IMR-90 (cell line): Measurements from ENCODE around the gene ABHD18. TPM values are rescaled to one million over a fixed set of nuclear protein-coding genes. Genes with fewer than 3 reads are reported as not detected.
A peak's percentile ranks its signal among the peaks of the same experiment; 100 is the strongest.

Experiments
- ATAC-seq: fragments of 200-7000 bp; cut with Tn5 transposase; 2 replicates; pipeline ENCODE4 v1.9.1; 2020; ENCODE audit warnings: low read depth, mild to moderate bottlenecking, moderate library complexity
- BruUV-seq: library from RNA; stranded (reverse); fragments of 400-500 nt; replicated peaks from 2 replicates; lab custom pipeline; 2021; lab: Mats Ljungman, UMichigan
- CTCF ChIA-PET: fragments of 300-600 bp; formaldehyde crosslinking; extraction: SDS; loops from one replicate; lab custom pipeline; 2021; ENCODE audit warnings: antibody characterized with exemption; lab: Yijun Ruan, JAX
- POLR2A ChIA-PET: fragments of 300-600 bp; sonication (Branson Sonifier 250); formaldehyde crosslinking; loops from one replicate; lab custom pipeline; 2022; ENCODE audit warnings: antibody characterized with exemption; ENCODE audit not compliant: unreplicated experiment; lab: Charles Lee
- DNase-seq: peaks from one replicate; pipeline ENCODE4 v3.0.0; 2013
- H2AFZ ChIP-seq: replicated peaks from 2 replicates; pipeline ENCODE3; 2013; ENCODE audit warnings: low read length, mild to moderate bottlenecking; ENCODE audit not compliant: poor library complexity
- H2AK5ac ChIP-seq: 2 replicates; pipeline ENCODE4 v1.6.1; 2013; ENCODE audit warnings: low read depth, low read length, inconsistent platforms
- H2AK9ac ChIP-seq: replicated peaks from 2 replicates; pipeline ENCODE3; 2013; ENCODE audit warnings: mild to moderate bottlenecking, low read depth, low read length, moderate library complexity; ENCODE audit not compliant: poor library complexity
- H2BK120ac ChIP-seq: 2 replicates; pipeline ENCODE4 v1.6.1; 2013; ENCODE audit warnings: low read depth, low read length, inconsistent platforms
- H2BK15ac ChIP-seq: 3 replicates; pipeline ENCODE4 v1.6.1; 2013; ENCODE audit warnings: low read depth, low read length, inconsistent platforms
- H2BK20ac ChIP-seq: 2 replicates; pipeline ENCODE4 v1.6.1; 2013; ENCODE audit warnings: low read depth, mild to moderate bottlenecking, inconsistent platforms, low read length, moderate library complexity
- H2BK5ac ChIP-seq: 2 replicates; pipeline ENCODE4 v1.6.1; 2013; ENCODE audit warnings: mild to moderate bottlenecking, low read depth, low read length, inconsistent platforms; ENCODE audit not compliant: poor library complexity, severe bottlenecking
- H3K14ac ChIP-seq: replicated peaks from 2 replicates; pipeline ENCODE4 v1.6.1; 2013; ENCODE audit warnings: low read depth, low read length, inconsistent platforms
- H3K18ac ChIP-seq: 2 replicates; pipeline ENCODE4 v1.6.1; 2013; ENCODE audit warnings: low read depth, low read length, control low read depth
- H3K23ac ChIP-seq: 2 replicates; pipeline ENCODE4 v1.6.1; 2013; ENCODE audit warnings: low read depth, low read length, inconsistent platforms
- H3K27ac ChIP-seq: 2 replicates; pipeline ENCODE4 v1.5.1; 2013; ENCODE audit warnings: mild to moderate bottlenecking, control low read depth, low read length; ENCODE audit not compliant: insufficient read depth
- H3K27me3 ChIP-seq: 2 replicates; pipeline ENCODE4 v1.6.1; 2013; ENCODE audit warnings: low read length; ENCODE audit not compliant: control insufficient read depth, insufficient read depth
- H3K36me3 ChIP-seq: 2 replicates; pipeline ENCODE4 v1.6.1; 2013; ENCODE audit warnings: low read length, mixed read lengths; ENCODE audit not compliant: control insufficient read depth, insufficient read depth
- H3K4ac ChIP-seq: 2 replicates; pipeline ENCODE4 v1.6.1; 2013; ENCODE audit warnings: low read depth, low read length, inconsistent platforms
- H3K4me1 ChIP-seq: 2 replicates; pipeline ENCODE4 v1.6.1; 2013; ENCODE audit warnings: low read length, mixed read lengths; ENCODE audit not compliant: control insufficient read depth, insufficient read depth
- H3K4me2 ChIP-seq: 2 replicates; pipeline ENCODE4 v1.6.1; 2013; ENCODE audit warnings: low read depth, mild to moderate bottlenecking, control low read depth, low read length, moderate library complexity
- H3K4me3 ChIP-seq: 2 replicates; pipeline ENCODE4 v1.5.1; 2013; ENCODE audit warnings: low read depth, mild to moderate bottlenecking, control low read depth, low read length, moderate library complexity; ENCODE audit not compliant: insufficient read depth
- H3K56ac ChIP-seq: 2 replicates; pipeline ENCODE4 v1.6.1; 2013; ENCODE audit warnings: low read length, inconsistent platforms; ENCODE audit not compliant: insufficient read depth; ENCODE audit errors: extremely low read depth
- H3K79me1 ChIP-seq, 2 experiments: 2 replicates each; pipeline ENCODE4 v1.6.1; 2013; ENCODE audit warnings: low read length in 2 of 2, inconsistent platforms in 1 of 2, low read depth in 1 of 2
- H3K9ac ChIP-seq: 2 replicates; pipeline ENCODE4 v1.6.1; 2013; ENCODE audit warnings: low read depth, low read length, control low read depth
- H3K9me1 ChIP-seq: 2 replicates; pipeline ENCODE4 v1.6.1; 2013; ENCODE audit warnings: low read length, inconsistent platforms; ENCODE audit not compliant: insufficient read depth
- H3K9me3 ChIP-seq: 2 replicates; pipeline ENCODE4 v1.6.1; 2013; ENCODE audit warnings: low read length; ENCODE audit not compliant: control insufficient read depth, insufficient read depth
- H4K20me1 ChIP-seq: 2 replicates; pipeline ENCODE4 v1.6.1; 2013; ENCODE audit warnings: low read length, inconsistent platforms; ENCODE audit not compliant: insufficient read depth
- H4K5ac ChIP-seq: 2 replicates; pipeline ENCODE4 v1.6.1; 2013; ENCODE audit warnings: mild to moderate bottlenecking, low read depth, low read length, control low read depth
- H4K8ac ChIP-seq, 2 experiments: 2 replicates each; pipeline ENCODE4 v1.6.1; 2013; ENCODE audit warnings: low read depth in 2 of 2, low read length in 2 of 2, control low read depth in 1 of 2, inconsistent platforms in 1 of 2
- H4K91ac ChIP-seq: 2 replicates; pipeline ENCODE4 v1.6.1; 2013; ENCODE audit warnings: low read depth, low read length, inconsistent platforms; ENCODE audit not compliant: insufficient read depth
- BHLHE40 ChIP-seq: fragments of 150-350 bp; IDR thresholded peaks from 2 replicates; pipeline ENCODE4 v1.6.1; 2016; ENCODE audit warnings: mild to moderate bottlenecking, low read depth, low read length
- CEBPB ChIP-seq: IDR thresholded peaks from 2 replicates; pipeline ENCODE4 v1.6.1; 2012; ENCODE audit warnings: low read depth, low read length, improper control_type of control experiment
- MAFK ChIP-seq: IDR thresholded peaks from 2 replicates; pipeline ENCODE4 v1.6.1; 2012; ENCODE audit warnings: low read depth, low read length, improper control_type of control experiment
- RCOR1 ChIP-seq: IDR thresholded peaks from 2 replicates; pipeline ENCODE4 v1.6.1; 2012; ENCODE audit warnings: mild to moderate bottlenecking, low read length, improper control_type of control experiment; ENCODE audit not compliant: insufficient replicate concordance
- RFX5 ChIP-seq: IDR thresholded peaks from 2 replicates; pipeline ENCODE4 v1.8.0; 2012; ENCODE audit warnings: low read depth, mild to moderate bottlenecking, low read length, moderate library complexity
- WGBS, 2 experiments: methylation state at CpG; one replicate each; pipeline versions ENCODE4 v1.1.5 to v1.1.7; 2013; ENCODE audit warnings: missing lambda C conversion rate in 2 of 2; ENCODE audit not compliant: insufficient read length in 1 of 2; ENCODE audit errors: extremely low coverage in 2 of 2; 5-methylcytosine and 5-hydroxymethylcytosine counted together
- dilution Hi-C: fragments of 300-500 bp; cut with HindIII; formaldehyde crosslinking; loops from one replicate; pipeline ENCODE4 v1.14.3; 2018; ENCODE audit warnings: low sequenced_read_pairs; ENCODE audit not compliant: unreplicated experiment
- in situ Hi-C: fragments of 300-500 bp; cut with MboI; formaldehyde crosslinking; loops from 3 replicates; pipeline ENCODE4 v1.14.3; 2019; ENCODE audit warnings: low sequenced_read_pairs, inconsistent platforms, mixed read lengths
- intact Hi-C: fragments of 100-400 bp; cut with micrococcal nuclease; formaldehyde crosslinking; loops from 2 replicates; pipeline ENCODE4 v1.10.0; 2022
- polyA plus RNA-seq, 3 experiments: library from polyadenylated mRNA; depleted of rRNA; stranded (reverse); fragments of >200 nt; gene quantifications; 2 replicates each; pipeline ENCODE4 v1.2.3, GENCODE V29; 2012; ENCODE audit warnings: low replicate concordance in 1 of 3
- total RNA-seq: library from RNA; depleted of rRNA; stranded (reverse); fragments of >200 nt; gene quantifications from 2 replicates; pipeline ENCODE4 v1.2.3, GENCODE V29; 2012
- TF ChIP-seq, protein P1 (sequence below): fragments of 150-350 bp; IDR thresholded peaks from 2 replicates; pipeline ENCODE4 v1.6.1; 2017; ENCODE audit warnings: mild to moderate bottlenecking, antibody characterized with exemption, low read length, low read depth

The ABHD18 gene
- total and polyA plus RNA-seq, 2 of the 4 experiments (the other 2 are of a cell fraction), result 2.4 to 4.3 TPM

DNA sequence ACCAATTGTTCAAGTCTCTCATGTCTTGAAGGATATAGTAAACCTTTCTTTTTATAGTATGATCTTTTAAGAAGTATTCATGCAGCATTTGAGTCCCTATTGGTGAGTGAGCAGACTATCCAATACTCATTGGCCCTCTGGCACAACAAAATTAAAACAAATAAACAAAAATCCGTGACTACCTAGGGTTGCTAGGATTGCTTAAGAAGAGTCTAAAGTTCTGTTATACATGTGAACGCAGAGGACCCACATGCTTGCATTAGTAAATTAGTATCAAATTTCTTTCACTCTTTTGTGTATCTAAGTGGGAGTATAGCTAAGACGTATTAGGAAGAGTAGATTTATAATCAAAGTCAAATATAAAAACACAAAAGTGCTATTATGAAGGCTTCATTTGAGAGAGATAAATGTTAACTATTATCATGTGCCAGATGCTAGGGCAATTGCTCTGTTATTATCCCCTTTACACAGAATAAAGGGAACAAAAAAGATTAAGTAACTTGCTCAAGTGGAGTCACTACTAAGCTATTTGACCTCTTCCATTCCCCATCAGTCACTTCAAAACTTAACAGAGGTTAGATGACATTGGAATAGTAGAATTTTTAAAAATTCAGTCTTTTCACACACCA, 66.7 kb downstream of the ABHD18 start:
- BruUV-seq, result no TSS peak
- Histone ChIP-seq H3K27me3 (no peaks in the 10 kb centered on the region), H3K56ac (no peak overlapping the region), H3K4me2 (no peak overlapping the region), H2BK120ac (no peak overlapping the region), H2BK20ac (no peak overlapping the region), H3K4ac (no peak overlapping the region), H3K9me1 (no peaks in the 10 kb centered on the region; the same call in 1 of the 2 replicates), H2AK5ac (no peak overlapping the region), H3K9ac (no peak overlapping the region), H2BK15ac (no peak overlapping the region), H3K4me1 (no peaks in the 10 kb centered on the region), H3K36me3 (peaks cover 6% of the 10 kb centered on the region), H2BK5ac (no peak overlapping the region), H3K14ac (no peak overlapping the region), H4K20me1 (no peaks in the 10 kb centered on the region), H3K4me3 (no peak overlapping the region), H3K27ac (no peak overlapping the region), H3K9me3 (no peaks in the 10 kb centered on the region), H2AFZ (no peak overlapping the region), H3K18ac (no peak overlapping the region), H3K23ac (no peak overlapping the region), H4K5ac (no peak overlapping the region), H2AK9ac (no peak overlapping the region), H3K79me1 (no peaks in the 10 kb centered on the region), H4K8ac (no peak overlapping the region), H4K91ac (no peak overlapping the region)
- TF ChIP-seq CEBPB (peak; percentile 64), RFX5 (no peak), RCOR1 (no peak), MAFK (no peak), BHLHE40 (no peak)
- TF ChIP-seq, protein P1, sequence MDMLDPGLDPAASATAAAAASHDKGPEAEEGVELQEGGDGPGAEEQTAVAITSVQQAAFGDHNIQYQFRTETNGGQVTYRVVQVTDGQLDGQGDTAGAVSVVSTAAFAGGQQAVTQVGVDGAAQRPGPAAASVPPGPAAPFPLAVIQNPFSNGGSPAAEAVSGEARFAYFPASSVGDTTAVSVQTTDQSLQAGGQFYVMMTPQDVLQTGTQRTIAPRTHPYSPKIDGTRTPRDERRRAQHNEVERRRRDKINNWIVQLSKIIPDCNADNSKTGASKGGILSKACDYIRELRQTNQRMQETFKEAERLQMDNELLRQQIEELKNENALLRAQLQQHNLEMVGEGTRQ, result no peak
- ChIA-PET CTCF (interaction anchor here (0.5 to 1.1 kb wide), 3 partner anchors 13 to 489 kb away, joined by 3 read pairs; partner anchors contain the start of gene LARP1B), POLR2A (no interaction called here)
- WGBS, 2 experiments, result no CpG with 5 or more reads among the region's 3 CpGs
- intact Hi-C loops (no loop called here), dilution Hi-C loops (no loop called here), in situ Hi-C loops (no loop called here)
- peak; percentile 61 for ATAC-seq
- DNase-seq, result peak; percentile 52
